Psoas muscle (tissue), 8 donors: ENCODE results near the gene C1orf116. TPM values are rescaled to one million over a fixed set of nuclear protein-coding genes. Genes with fewer than 3 reads are reported as not detected.

Experiments
- ATAC-seq, 4 donors: fragments of 200-7000 bp; cut with Tn5 transposase; one replicate each; pipeline ENCODE4 v1.9.1; 2020; ENCODE audit warnings: moderate library complexity in 3 of 4, mild to moderate bottlenecking in 2 of 4
- DNase-seq, 2 donors: peaks; one replicate each; pipeline ENCODE4 v3.0.0-alpha.2; 2020
- H3K27ac ChIP-seq: fragments of 200-600 bp; one replicate; pipeline ENCODE4 v1.8.0; 2022
- H3K27me3 ChIP-seq, 3 donors: fragments of 200-600 bp in 1 of 3; one replicate each; pipeline versions ENCODE4 v1.6.1 to v1.8.0; 2013 to 2022; ENCODE audit warnings: low read length in 2 of 3, mild to moderate bottlenecking in 2 of 3, moderate library complexity in 1 of 3; ENCODE audit not compliant: insufficient read depth in 3 of 3
- H3K36me3 ChIP-seq, 2 donors: fragments of 200-600 bp in 1 of 2; one replicate each; pipeline versions ENCODE4 v1.6.1 to v1.8.0; 2013 to 2022; ENCODE audit warnings: low read depth in 1 of 2, mild to moderate bottlenecking in 1 of 2, moderate library complexity in 1 of 2; ENCODE audit not compliant: insufficient read depth in 1 of 2
- H3K4me1 ChIP-seq: fragments of 200-600 bp; one replicate; pipeline ENCODE4 v1.8.0; 2022
- H3K4me3 ChIP-seq: fragments of 200-600 bp; one replicate; pipeline ENCODE4 v1.8.0; 2022; ENCODE audit warnings: mild to moderate bottlenecking
- H3K9me3 ChIP-seq: fragments of 200-600 bp; one replicate; pipeline ENCODE4 v1.8.0; 2022
- WGBS, 3 donors: extraction: QIAGEN DNeasy Blood & Tissue Kit; methylation state at CpG; one replicate each; pipeline versions ENCODE4 v1.1.6 to v1.1.7; 2013; 5-methylcytosine and 5-hydroxymethylcytosine counted together
- intact Hi-C, 2 donors: fragments of 100-400 bp; cut with DNase I; formaldehyde crosslinking; loops; one replicate each; pipeline versions ENCODE4 v1.11.0 to v1.14.2; 2022
- polyA plus RNA-seq, 3 donors: library from polyadenylated mRNA; stranded (reverse); fragments of 200-250 nt; gene quantifications; one replicate each; pipeline ENCODE4 v1.2.3, GENCODE V29; 2013
- total RNA-seq, 4 donors: library from RNA; stranded (reverse); fragmentation: NEBNext Ultra II Directional in 2 of 4; extraction: Animal tissue kit (Norgen Biotek cat#: 25700) in 2 of 4; gene quantifications; one replicate each; pipeline versions ENCODE4 v1.2.1 to v1.2.4, GENCODE V29; 2021 to 2023
- TF ChIP-seq, protein P1 (sequence below): fragments of 200-600 bp; IDR thresholded peaks from one replicate; pipeline ENCODE4 v1.8.0; 2022; ENCODE audit warnings: antibody characterized with exemption
- donor health status: healthy with polysubstance abuse.
- donor health status: DM: no; HTN: no; CAD: no; lungs with moderate emphysema.
- donor health status: Bipolar disorder and iron deficiency.
- donor health status: healthy.
- donor health status: DM: yes; HTN: yes; CAD: no.
- donor health status: DM: no; HTN: no; CAD: no.
- donor health status: DM: no; HTN: no; CAD: no.
- donor health status: DM: yes; HTN: yes; CAD: no.

The C1orf116 gene
- total and polyA plus RNA-seq, 7 donors = 0.12 to 1.4 (median 0.35) TPM

DNA sequence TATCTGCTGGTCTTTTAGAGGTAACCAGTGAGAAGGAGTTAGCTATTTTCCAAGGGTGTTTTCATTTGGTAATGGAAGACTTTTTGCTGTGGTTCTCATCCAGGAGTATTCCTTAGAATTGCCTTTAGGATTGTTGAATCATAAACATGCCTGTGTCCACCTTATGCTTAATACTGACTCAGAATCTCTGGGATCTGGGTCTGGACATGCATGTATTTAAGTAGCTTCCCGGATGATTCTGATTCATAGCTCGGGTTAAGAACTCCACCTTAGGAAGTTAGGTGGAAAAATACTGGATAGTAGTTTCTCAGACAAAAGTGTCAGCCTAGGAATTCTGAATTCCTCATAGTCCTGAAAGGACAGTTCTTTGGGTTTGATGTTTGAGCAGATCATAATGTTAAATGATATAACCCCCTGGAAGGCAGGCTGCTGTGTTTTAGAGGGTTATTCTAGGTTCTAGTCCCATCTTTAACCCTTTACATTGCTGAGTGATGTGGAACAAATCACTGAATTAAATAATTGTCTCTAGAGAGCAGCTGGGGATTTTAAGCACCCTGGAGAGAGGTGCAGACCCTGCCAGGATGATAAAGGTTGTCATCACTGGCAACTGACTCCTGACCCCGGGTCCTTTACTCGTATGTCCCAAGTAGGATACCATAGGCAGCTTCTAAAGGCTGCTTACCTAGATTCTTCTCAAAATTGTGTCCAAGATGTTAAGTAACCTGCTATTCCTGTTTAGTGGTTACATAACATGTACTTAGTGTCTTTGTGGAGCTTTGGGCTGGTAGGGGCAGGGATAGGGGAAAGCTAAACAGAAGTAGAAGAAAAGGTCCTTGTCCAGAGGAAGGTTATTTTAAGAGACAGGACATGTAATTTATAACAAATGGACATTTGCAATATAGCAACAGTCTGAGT, 41.6 kb upstream of the C1orf116 start:
- TF ChIP-seq, protein P1, sequence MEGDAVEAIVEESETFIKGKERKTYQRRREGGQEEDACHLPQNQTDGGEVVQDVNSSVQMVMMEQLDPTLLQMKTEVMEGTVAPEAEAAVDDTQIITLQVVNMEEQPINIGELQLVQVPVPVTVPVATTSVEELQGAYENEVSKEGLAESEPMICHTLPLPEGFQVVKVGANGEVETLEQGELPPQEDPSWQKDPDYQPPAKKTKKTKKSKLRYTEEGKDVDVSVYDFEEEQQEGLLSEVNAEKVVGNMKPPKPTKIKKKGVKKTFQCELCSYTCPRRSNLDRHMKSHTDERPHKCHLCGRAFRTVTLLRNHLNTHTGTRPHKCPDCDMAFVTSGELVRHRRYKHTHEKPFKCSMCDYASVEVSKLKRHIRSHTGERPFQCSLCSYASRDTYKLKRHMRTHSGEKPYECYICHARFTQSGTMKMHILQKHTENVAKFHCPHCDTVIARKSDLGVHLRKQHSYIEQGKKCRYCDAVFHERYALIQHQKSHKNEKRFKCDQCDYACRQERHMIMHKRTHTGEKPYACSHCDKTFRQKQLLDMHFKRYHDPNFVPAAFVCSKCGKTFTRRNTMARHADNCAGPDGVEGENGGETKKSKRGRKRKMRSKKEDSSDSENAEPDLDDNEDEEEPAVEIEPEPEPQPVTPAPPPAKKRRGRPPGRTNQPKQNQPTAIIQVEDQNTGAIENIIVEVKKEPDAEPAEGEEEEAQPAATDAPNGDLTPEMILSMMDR = no peak
- no peak for ATAC-seq
- Histone ChIP-seq H3K4me1 (peaks cover 4% of the 10 kb centered on the region), H3K9me3 (no peaks in the 10 kb centered on the region), H3K27ac (no peak overlapping the region), H3K27me3 (no peaks in the 10 kb centered on the region), H3K4me3 (no peak overlapping the region), H3K36me3 (peaks cover 2 to 65% of the 10 kb centered on the region in 2 donors)
- no peak for DNase-seq
- 66 to 77% (median 69%) methylated on average over 4 of the region's 4 CpGs for whole genome bisulfite sequencing, 3 donors
- intact Hi-C loops = no loop called here

DNA sequence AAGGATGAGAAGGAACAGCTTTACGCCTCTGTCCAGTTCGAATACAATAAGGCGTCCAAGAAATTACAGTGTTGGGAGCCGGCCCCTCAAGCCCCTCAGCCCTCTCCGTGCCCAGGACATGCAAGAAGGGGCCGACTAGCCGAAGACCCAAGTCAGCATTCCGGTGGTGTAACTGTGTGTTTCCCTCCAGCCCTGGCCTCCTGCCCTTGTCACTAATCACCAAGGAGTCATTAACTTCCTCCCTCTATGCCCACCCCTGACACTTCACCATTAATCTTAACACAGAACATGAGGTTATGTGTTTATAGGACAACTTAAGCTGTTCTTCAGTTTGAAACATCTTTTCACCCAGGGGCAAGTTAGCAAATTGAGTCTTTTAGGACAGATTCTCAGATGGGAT, 39.7 kb upstream of the C1orf116 start:
- no peaks in the 10 kb centered on the region for H3K9me3 ChIP-seq
- ATAC-seq = no peak
- WGBS, 3 donors = 75 to 79% (median 79%) methylated on average over 8 of the region's 8 CpGs
- TF ChIP-seq, protein P1 = no peak
- peaks cover under 1% of the 10 kb centered on the region for H3K4me1 ChIP-seq
- no peaks in the 10 kb centered on the region for H3K27me3 ChIP-seq
- intact Hi-C loops = no loop called here
- DNase-seq = no peak
- H3K4me3 ChIP-seq = no peak overlapping the region
- H3K36me3 ChIP-seq = peaks cover 7 to 81% of the 10 kb centered on the region in 2 donors
- no peak overlapping the region for H3K27ac ChIP-seq

DNA sequence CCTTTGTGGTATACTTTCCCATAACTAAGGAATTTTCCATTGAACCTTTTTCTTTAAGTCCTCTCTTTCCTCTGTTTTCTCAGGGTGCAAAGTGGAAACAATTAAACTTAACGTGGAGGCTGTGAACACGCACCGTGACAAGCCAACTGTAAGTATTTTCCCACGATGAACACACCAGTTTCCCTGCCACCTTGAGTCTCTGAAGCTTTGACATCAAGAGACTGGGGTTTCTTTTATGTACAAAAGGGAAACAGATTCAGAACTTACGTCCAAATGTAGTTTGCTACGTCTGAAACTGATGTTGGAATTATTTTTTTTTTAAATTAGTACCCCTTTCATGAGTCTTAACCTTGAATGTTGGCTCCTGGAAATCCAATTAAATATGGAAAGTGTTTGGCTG, 38.9 kb upstream of the C1orf116 start:
- H3K9me3 ChIP-seq = no peaks in the 10 kb centered on the region
- 85 to 90% (median 86%) methylated on average over 6 of the region's 6 CpGs for WGBS, 3 donors
- H3K4me3 ChIP-seq = no peak overlapping the region
- H3K27me3 ChIP-seq = no peaks in the 10 kb centered on the region
- intact Hi-C loops = no loop called here
- no peak overlapping the region for H3K27ac ChIP-seq
- no peak for ATAC-seq
- TF ChIP-seq, protein P1 = no peak
- no peaks in the 10 kb centered on the region for H3K4me1 ChIP-seq
- H3K36me3 ChIP-seq = peaks cover 7 to 87% of the 10 kb centered on the region in 2 donors
- no peak for DNase-seq

DNA sequence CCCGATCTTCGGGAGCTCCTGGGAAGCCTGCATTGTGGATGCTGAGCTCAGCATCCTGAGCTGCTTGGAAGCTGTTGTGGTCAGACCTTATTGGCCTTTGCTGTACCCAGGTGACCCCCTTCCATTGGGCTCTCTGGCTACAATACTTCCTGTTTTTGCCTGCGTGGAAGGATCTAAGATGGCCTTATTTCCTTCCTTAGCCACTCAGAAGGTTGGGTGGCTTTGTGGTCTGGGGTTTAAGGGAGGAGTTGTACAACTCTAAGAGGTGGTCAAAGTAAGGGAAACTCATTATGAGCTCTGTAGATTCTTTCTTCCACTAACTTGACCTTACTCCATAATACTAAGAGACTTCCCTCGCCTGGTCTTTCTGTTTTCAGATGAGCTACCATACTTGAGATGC, 38.3 kb upstream of the C1orf116 start:
- 85 to 89% (median 88%) methylated on average over 4 of the region's 4 CpGs for WGBS, 3 donors

More for the DNA sequence above, 38.3 kb upstream of the C1orf116 start:
- H3K36me3 ChIP-seq = peaks cover 7 to 90% of the 10 kb centered on the region in 2 donors
- ATAC-seq (no peak), DNase-seq (no peak)
- TF ChIP-seq, protein P1 = no peak
- no peak overlapping the region for H3K4me3 ChIP-seq
- intact Hi-C loops = no loop called here
- H3K27ac ChIP-seq = no peak overlapping the region
- no peaks in the 10 kb centered on the region for H3K27me3 ChIP-seq
- H3K4me1 ChIP-seq = no peaks in the 10 kb centered on the region
- no peaks in the 10 kb centered on the region for H3K9me3 ChIP-seq
